GM06990 (cell line): ENCODE results near the gene CCNT2.

ENCODE experiments used
- DNase-seq: peaks from one replicate; pipeline ENCODE4 v3.0.0-alpha.2; 2011; ENCODE audit not compliant: insufficient read length; ENCODE audit errors: extremely low read depth
- H3K27me3 ChIP-seq: replicated peaks from 2 replicates; pipeline ENCODE4 v1.6.0; 2011; ENCODE audit warnings: low read length; ENCODE audit not compliant: control insufficient read depth, insufficient read depth
- H3K36me3 ChIP-seq: 2 replicates; pipeline ENCODE4 v1.5.1; 2011; ENCODE audit warnings: low read length; ENCODE audit not compliant: control insufficient read depth, insufficient read depth
- H3K4me3 ChIP-seq: replicated peaks from 2 replicates; pipeline ENCODE4 v1.5.1; 2011; ENCODE audit warnings: low read depth, mild to moderate bottlenecking, control low read depth, low read length
- TF ChIP-seq, protein P1 (sequence below): IDR thresholded peaks from 2 replicates; pipeline ENCODE4 v1.5.1; 2011; ENCODE audit warnings: low read length, control low read depth, mild to moderate bottlenecking, inconsistent platforms; ENCODE audit not compliant: insufficient read depth, poor library complexity, severe bottlenecking

CCNT2 gene

GRCh38 chr2:134911400-134911785, 7.2 kb upstream of the CCNT2 start:
- Histone ChIP-seq H3K4me3 (no peak overlapping the region), H3K36me3 (no peaks in the 10 kb centered on the region), H3K27me3 (no peaks in the 10 kb centered on the region)
- no peak for DNase-seq
- TF ChIP-seq, protein P1, sequence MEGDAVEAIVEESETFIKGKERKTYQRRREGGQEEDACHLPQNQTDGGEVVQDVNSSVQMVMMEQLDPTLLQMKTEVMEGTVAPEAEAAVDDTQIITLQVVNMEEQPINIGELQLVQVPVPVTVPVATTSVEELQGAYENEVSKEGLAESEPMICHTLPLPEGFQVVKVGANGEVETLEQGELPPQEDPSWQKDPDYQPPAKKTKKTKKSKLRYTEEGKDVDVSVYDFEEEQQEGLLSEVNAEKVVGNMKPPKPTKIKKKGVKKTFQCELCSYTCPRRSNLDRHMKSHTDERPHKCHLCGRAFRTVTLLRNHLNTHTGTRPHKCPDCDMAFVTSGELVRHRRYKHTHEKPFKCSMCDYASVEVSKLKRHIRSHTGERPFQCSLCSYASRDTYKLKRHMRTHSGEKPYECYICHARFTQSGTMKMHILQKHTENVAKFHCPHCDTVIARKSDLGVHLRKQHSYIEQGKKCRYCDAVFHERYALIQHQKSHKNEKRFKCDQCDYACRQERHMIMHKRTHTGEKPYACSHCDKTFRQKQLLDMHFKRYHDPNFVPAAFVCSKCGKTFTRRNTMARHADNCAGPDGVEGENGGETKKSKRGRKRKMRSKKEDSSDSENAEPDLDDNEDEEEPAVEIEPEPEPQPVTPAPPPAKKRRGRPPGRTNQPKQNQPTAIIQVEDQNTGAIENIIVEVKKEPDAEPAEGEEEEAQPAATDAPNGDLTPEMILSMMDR, result no peak

DNA sequence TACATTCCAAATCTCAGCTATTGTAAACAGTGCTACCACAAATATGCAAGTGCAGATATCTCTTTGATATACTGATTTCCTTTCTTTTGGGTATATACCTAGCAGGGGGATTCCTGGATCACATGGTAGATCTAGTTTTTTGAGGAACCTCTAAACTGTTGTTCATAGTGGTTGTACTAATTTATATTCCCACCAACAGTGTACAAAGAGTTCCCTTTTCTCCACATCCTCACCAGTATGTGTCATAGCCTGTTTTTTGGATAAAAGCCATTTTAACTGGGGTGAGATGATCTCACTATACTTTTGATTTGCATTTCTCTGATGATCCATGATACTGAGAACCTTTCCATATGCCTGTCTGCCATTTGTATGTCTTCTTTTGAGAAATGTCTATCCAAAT, 6.3 kb upstream of the CCNT2 start:
- no peaks in the 10 kb centered on the region for H3K36me3 ChIP-seq
- H3K27me3 ChIP-seq, result no peaks in the 10 kb centered on the region
- H3K4me3 ChIP-seq, result no peak overlapping the region
- DNase-seq, result no peak
- TF ChIP-seq, protein P1, result no peak

GRCh38 chr2:134917360-134917865, 1.2 kb upstream of the CCNT2 start:
- DNase-seq, result peak; percentile 28
- Histone ChIP-seq H3K36me3 (no peaks in the 10 kb centered on the region), H3K4me3 (peak overlapping the region; percentile 66), H3K27me3 (no peaks in the 10 kb centered on the region)
- TF ChIP-seq, protein P1, result no peak

DNA sequence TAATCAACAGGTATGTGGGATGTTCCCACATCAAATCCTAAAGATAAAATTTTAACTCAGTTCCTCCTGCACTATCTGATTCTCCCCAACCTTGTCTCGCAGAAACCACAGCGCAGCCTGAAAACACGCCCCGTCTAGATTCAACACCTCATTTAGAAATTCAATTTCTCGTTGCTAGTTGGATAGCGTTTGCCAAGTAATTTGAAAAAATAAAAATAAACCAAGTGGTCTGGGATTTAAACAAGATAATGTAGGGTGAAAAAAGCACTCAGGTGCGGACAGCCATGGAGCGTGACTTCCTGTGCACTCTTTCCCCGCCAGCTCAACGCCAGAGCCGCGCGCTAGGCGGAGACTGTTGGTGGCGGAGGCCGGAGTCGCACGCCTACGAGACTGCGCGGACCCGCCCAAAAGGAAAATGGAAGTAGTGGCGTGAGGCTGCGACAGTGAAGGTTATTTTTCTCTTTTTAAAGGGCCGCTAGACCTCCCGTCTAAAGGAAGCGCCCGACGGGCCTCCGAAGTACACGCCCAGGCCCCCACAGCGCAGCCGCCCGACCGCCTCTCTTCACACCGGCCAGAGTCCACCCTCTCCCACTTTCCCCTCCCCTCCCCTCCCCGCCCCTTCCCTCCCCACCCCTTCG, 615 bp upstream of the CCNT2 start:
- Histone ChIP-seq H3K36me3 (no peaks in the 10 kb centered on the region), H3K4me3 (peak overlapping the region; percentile 66), H3K27me3 (no peaks in the 10 kb centered on the region)
- TF ChIP-seq, protein P1, result no peak
- peak; percentile 92 for DNase-seq

- DNase-seq, result no peak
- H3K36me3 ChIP-seq, result no peaks in the 10 kb centered on the region
- peak overlapping the region; percentile 95 for H3K4me3 ChIP-seq
- TF ChIP-seq, protein P1, result no peak
- H3K27me3 ChIP-seq, result no peaks in the 10 kb centered on the region
Observed at GRCh38 chr2:134919341-134920210, 954 bp downstream of the CCNT2 start.
